ENCODE results near the gene SHOC2.

The SHOC2 gene

DNA sequence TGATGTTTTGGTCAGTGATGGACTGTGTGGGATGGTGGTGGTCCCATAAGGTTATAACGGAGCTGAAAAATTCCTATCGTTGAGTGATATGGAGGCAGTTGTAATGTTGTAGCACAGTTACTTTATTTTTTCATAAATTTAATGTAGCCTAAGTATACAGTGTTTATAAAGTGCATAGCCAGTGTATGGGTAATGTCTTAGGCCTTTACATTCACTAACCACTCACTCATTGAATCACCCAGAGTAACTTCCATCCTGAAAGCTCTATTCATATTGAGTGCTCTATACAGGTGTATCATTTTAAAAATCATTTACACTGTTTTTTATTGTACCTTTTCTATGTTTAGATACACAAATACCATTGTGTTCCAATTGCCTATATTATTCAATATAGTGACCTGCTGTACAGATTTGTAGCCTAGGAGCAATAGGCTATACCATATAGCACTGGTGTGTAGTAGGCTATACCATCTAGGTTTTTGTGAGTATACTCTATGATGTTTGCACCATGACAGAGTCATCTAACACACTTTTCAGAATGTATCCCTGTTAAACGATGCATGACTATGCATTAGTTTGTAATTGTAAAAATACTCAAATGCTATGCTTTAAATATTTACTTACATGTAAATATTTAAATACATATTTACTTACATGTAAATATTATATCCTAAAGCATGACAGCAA is 26.7 kb upstream of the SHOC2 start:
- no CpG with 5 or more reads among the region's 3 CpGs for WGBS (ENCODE audit: extremely low coverage, insufficient coverage, low lambda C conversion rate)
- no peak overlapping the region for H3K4me3 ChIP-seq (ENCODE audit: low read length)
- H2AK5ac ChIP-seq (ENCODE audit: low read length), result no peak overlapping the region
- H3K4me2 ChIP-seq (ENCODE audit: low read length), result no peak overlapping the region
- no peak overlapping the region for H4K5ac ChIP-seq (ENCODE audit: low read length)
- no peak overlapping the region for H2BK120ac ChIP-seq (ENCODE audit: low read depth, low read length)
- H3K56ac ChIP-seq (ENCODE audit: low read length), result no peak overlapping the region
- H2BK5ac ChIP-seq (ENCODE audit: low read length), result no peak overlapping the region
- H3K27ac ChIP-seq (ENCODE audit: low read depth, low read length), result no peak overlapping the region
- no peaks in the 10 kb centered on the region for H3K27me3 ChIP-seq (ENCODE audit: insufficient read depth, low read length, poor library complexity)
- H3K9ac ChIP-seq (ENCODE audit: low read length), result no peak overlapping the region
- H4K8ac ChIP-seq (ENCODE audit: low read depth, low read length), result no peak overlapping the region
- no peaks in the 10 kb centered on the region for H3K79me1 ChIP-seq (ENCODE audit: low read length)
- H3K36me3 ChIP-seq (ENCODE audit: control insufficient read depth, insufficient read depth, low read length), result no peaks in the 10 kb centered on the region
- no peak overlapping the region for H3K18ac ChIP-seq (ENCODE audit: low read length)
- H3K4ac ChIP-seq (ENCODE audit: low read depth, low read length), result no peak overlapping the region
- no peaks in the 10 kb centered on the region for H3K4me1 ChIP-seq (ENCODE audit: control insufficient read depth, low read depth, low read length)
- no peak overlapping the region for H3K23ac ChIP-seq (ENCODE audit: low read length)
- H2BK15ac ChIP-seq (replicated peaks; ENCODE audit: low read depth), result no peak overlapping the region
- DNase-seq, result no peak
- H3K79me2 ChIP-seq (ENCODE audit: control insufficient read depth, insufficient read depth, low read length), result no peaks in the 10 kb centered on the region

DNA sequence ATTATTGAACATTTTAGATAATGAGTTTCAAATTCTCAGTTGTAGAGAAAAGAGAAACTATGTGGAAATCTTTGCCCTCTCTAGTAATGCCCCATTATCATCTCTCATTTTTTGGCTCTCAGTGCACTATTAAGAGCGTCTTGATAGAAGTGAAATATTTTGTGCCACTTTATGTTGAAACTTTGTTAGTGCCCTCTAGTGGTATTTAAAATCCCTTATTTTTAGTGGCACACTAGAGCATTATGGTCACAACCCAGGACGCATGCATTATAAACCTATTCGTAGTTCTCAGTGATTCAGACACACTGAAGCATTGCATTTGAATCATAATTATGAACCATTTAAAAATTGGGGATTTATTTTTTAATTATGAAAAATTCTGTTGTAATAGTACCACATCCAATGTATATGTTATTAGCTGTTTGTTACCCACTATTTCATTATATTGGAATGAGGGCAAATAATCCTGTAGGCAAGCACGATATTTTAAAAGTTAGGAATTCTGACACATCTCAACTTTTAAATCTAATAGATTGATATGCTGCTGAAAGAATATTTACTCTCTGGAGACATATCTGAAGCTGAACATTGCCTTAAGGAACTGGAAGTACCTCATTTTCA is 25.7 kb upstream of the SHOC2 start:
- Histone ChIP-seq H2BK5ac (ENCODE audit: low read length) (no peak overlapping the region), H2AK5ac (ENCODE audit: low read length) (no peak overlapping the region), H2BK15ac (replicated peaks; ENCODE audit: low read depth) (no peak overlapping the region), H2BK120ac (ENCODE audit: low read depth, low read length) (no peak overlapping the region), H3K36me3 (ENCODE audit: control insufficient read depth, insufficient read depth, low read length) (no peaks in the 10 kb centered on the region), H3K79me1 (ENCODE audit: low read length) (no peaks in the 10 kb centered on the region), H4K8ac (ENCODE audit: low read depth, low read length) (no peak overlapping the region), H3K27ac (ENCODE audit: low read depth, low read length) (no peak overlapping the region), H3K4me1 (ENCODE audit: control insufficient read depth, low read depth, low read length) (no peaks in the 10 kb centered on the region), H3K4me2 (ENCODE audit: low read length) (no peak overlapping the region), H3K4me3 (ENCODE audit: low read length) (no peak overlapping the region), H3K4ac (ENCODE audit: low read depth, low read length) (no peak overlapping the region), H3K56ac (ENCODE audit: low read length) (no peak overlapping the region), H3K9ac (ENCODE audit: low read length) (no peak overlapping the region), H4K5ac (ENCODE audit: low read length) (no peak overlapping the region), H3K23ac (ENCODE audit: low read length) (no peak overlapping the region), H3K79me2 (ENCODE audit: control insufficient read depth, insufficient read depth, low read length) (no peaks in the 10 kb centered on the region), H3K18ac (ENCODE audit: low read length) (no peak overlapping the region), H3K27me3 (ENCODE audit: insufficient read depth, low read length, poor library complexity) (no peaks in the 10 kb centered on the region)
- WGBS (ENCODE audit: extremely low coverage, insufficient coverage, low lambda C conversion rate), result no CpG with 5 or more reads among the region's 4 CpGs
- peak; percentile 45 for DNase-seq

GRCh38 chr10:110897184-110897583 is 22.2 kb upstream of the SHOC2 start:
- H3K79me2 ChIP-seq (ENCODE audit: control insufficient read depth, insufficient read depth, low read length), result no peaks in the 10 kb centered on the region
- no peak overlapping the region for H2BK5ac ChIP-seq (ENCODE audit: low read length)
- no peak overlapping the region for H3K4me3 ChIP-seq (ENCODE audit: low read length)
- no peaks in the 10 kb centered on the region for H3K36me3 ChIP-seq (ENCODE audit: control insufficient read depth, insufficient read depth, low read length)
- no peak overlapping the region for H3K4me2 ChIP-seq (ENCODE audit: low read length)
- H2BK120ac ChIP-seq (ENCODE audit: low read depth, low read length), result no peak overlapping the region
- H3K79me1 ChIP-seq (ENCODE audit: low read length), result no peaks in the 10 kb centered on the region
- H2AK5ac ChIP-seq (ENCODE audit: low read length), result no peak overlapping the region
- no peak overlapping the region for H3K4ac ChIP-seq (ENCODE audit: low read depth, low read length)
- H4K5ac ChIP-seq (ENCODE audit: low read length), result no peak overlapping the region
- no peak overlapping the region for H3K56ac ChIP-seq (ENCODE audit: low read length)
- H3K23ac ChIP-seq (ENCODE audit: low read length), result no peak overlapping the region
- H3K18ac ChIP-seq (ENCODE audit: low read length), result no peak overlapping the region
- DNase-seq, result no peak
- WGBS (ENCODE audit: extremely low coverage, insufficient coverage, low lambda C conversion rate), result no CpG with 5 or more reads among the region's 1 CpG
- H2BK15ac ChIP-seq (replicated peaks; ENCODE audit: low read depth), result no peak overlapping the region
- no peaks in the 10 kb centered on the region for H3K4me1 ChIP-seq (ENCODE audit: control insufficient read depth, low read depth, low read length)
- H3K27me3 ChIP-seq (ENCODE audit: insufficient read depth, low read length, poor library complexity), result no peaks in the 10 kb centered on the region
- no peak overlapping the region for H3K27ac ChIP-seq (ENCODE audit: low read depth, low read length)
- no peak overlapping the region for H4K8ac ChIP-seq (ENCODE audit: low read depth, low read length)
- no peak overlapping the region for H3K9ac ChIP-seq (ENCODE audit: low read length)

- H3K56ac ChIP-seq (ENCODE audit: low read length), result no peak overlapping the region
- no peak overlapping the region for H3K18ac ChIP-seq (ENCODE audit: low read length)
- no peak overlapping the region for H2BK5ac ChIP-seq (ENCODE audit: low read length)
- H3K36me3 ChIP-seq (ENCODE audit: control insufficient read depth, insufficient read depth, low read length), result no peaks in the 10 kb centered on the region
- no peak overlapping the region for H2BK120ac ChIP-seq (ENCODE audit: low read depth, low read length)
- H3K27ac ChIP-seq (ENCODE audit: low read depth, low read length), result no peak overlapping the region
- no peaks in the 10 kb centered on the region for H3K4me1 ChIP-seq (ENCODE audit: control insufficient read depth, low read depth, low read length)
- no peak overlapping the region for H3K4me3 ChIP-seq (ENCODE audit: low read length)
- no peak overlapping the region for H3K4me2 ChIP-seq (ENCODE audit: low read length)
- H3K79me1 ChIP-seq (ENCODE audit: low read length), result no peaks in the 10 kb centered on the region
- H3K27me3 ChIP-seq (ENCODE audit: insufficient read depth, low read length, poor library complexity), result no peaks in the 10 kb centered on the region
- no peak overlapping the region for H4K5ac ChIP-seq (ENCODE audit: low read length)
- no peak overlapping the region for H3K23ac ChIP-seq (ENCODE audit: low read length)
- no peak for DNase-seq
- H3K9ac ChIP-seq (ENCODE audit: low read length), result no peak overlapping the region
- no peaks in the 10 kb centered on the region for H3K79me2 ChIP-seq (ENCODE audit: control insufficient read depth, insufficient read depth, low read length)
- H2BK15ac ChIP-seq (replicated peaks; ENCODE audit: low read depth), result no peak overlapping the region
- no peak overlapping the region for H2AK5ac ChIP-seq (ENCODE audit: low read length)
- H4K8ac ChIP-seq (ENCODE audit: low read depth, low read length), result no peak overlapping the region
- no peak overlapping the region for H3K4ac ChIP-seq (ENCODE audit: low read depth, low read length)
These were observed 21.0 kb upstream of the SHOC2 start for GRCh38 chr10:110898391-110898790.

DNA sequence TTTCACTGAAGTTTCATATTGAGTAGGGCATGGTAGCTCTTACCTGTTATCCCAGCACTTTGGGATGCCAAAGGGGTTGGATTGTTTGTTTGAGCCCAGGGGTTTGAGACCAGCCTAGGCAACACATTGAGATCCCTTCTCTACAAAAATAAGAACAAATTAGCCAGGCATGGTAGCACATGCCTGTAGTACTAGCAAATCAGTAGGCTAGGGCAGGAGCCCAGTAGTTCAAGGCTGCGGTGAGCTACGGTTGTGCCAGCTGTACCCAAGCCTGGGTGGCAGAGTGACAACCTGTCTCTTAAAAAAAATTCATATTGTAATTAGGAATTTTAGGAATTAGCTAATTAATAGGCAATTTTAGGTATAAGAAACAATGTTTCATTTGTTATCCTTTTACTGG is 18.4 kb upstream of the SHOC2 start:
- no peak overlapping the region for H3K56ac ChIP-seq (ENCODE audit: low read length)
- no CpG with 5 or more reads among the region's 2 CpGs for WGBS (ENCODE audit: extremely low coverage, insufficient coverage, low lambda C conversion rate)

More for the DNA sequence above, 18.4 kb upstream of the SHOC2 start:
- Histone ChIP-seq H3K4me2 (ENCODE audit: low read length) (no peak overlapping the region), H4K5ac (ENCODE audit: low read length) (no peak overlapping the region), H3K36me3 (ENCODE audit: control insufficient read depth, insufficient read depth, low read length) (no peaks in the 10 kb centered on the region), H2BK5ac (ENCODE audit: low read length) (no peak overlapping the region), H3K27ac (ENCODE audit: low read depth, low read length) (no peak overlapping the region), H2BK120ac (ENCODE audit: low read depth, low read length) (no peak overlapping the region), H3K9ac (ENCODE audit: low read length) (no peak overlapping the region), H2AK5ac (ENCODE audit: low read length) (no peak overlapping the region), H3K23ac (ENCODE audit: low read length) (no peak overlapping the region), H3K4ac (ENCODE audit: low read depth, low read length) (no peak overlapping the region), H3K27me3 (ENCODE audit: insufficient read depth, low read length, poor library complexity) (no peaks in the 10 kb centered on the region), H3K18ac (ENCODE audit: low read length) (no peak overlapping the region), H4K8ac (ENCODE audit: low read depth, low read length) (no peak overlapping the region), H3K4me1 (ENCODE audit: control insufficient read depth, low read depth, low read length) (no peaks in the 10 kb centered on the region), H3K4me3 (ENCODE audit: low read length) (no peak overlapping the region), H2BK15ac (replicated peaks; ENCODE audit: low read depth) (no peak overlapping the region), H3K79me2 (ENCODE audit: control insufficient read depth, insufficient read depth, low read length) (no peaks in the 10 kb centered on the region), H3K79me1 (ENCODE audit: low read length) (no peaks in the 10 kb centered on the region)
- no peak for DNase-seq
